Endometrial microvascular endothelial cells (primary cell): ENCODE data around the gene FEM1A. TPM values are rescaled to one million over a fixed set of nuclear protein-coding genes. Genes with fewer than 3 reads are reported as not detected.
"Not testable (repeated sequence)": the region's sequence is repeated elsewhere in the genome, so short reads cannot be mapped to it uniquely, and the experiment has no call there.

Experiments
- in situ Hi-C: cut with HindIII; loops from 2 replicates; pipeline ENCODE4 v1.10.0; 2017; ENCODE audit warnings: low sequenced_read_pairs, low pct_unique_long_range_greater_than_20kb; ENCODE audit errors: inconsistent ontology term
- total RNA-seq: library from RNA; depleted of rRNA; stranded (reverse); fragments of >200 nt; gene quantifications from one replicate; pipeline ENCODE4 v1.2.3, GENCODE V29; 2015; ENCODE audit errors: inconsistent ontology term

FEM1A gene
- total RNA-seq, 1 donor from 2014 or later: 11.4 TPM

- in situ Hi-C loops: no loop called here
These were observed 12.5 kb downstream of the FEM1A start for GRCh38 chr19:4803736-4804695.

GRCh38 chr19:4805140-4805539 lies 13.6 kb downstream of the FEM1A start:
- in situ Hi-C loops: not testable (repeated sequence)

GRCh38 chr19:4806384-4806783 lies 14.8 kb downstream of the FEM1A start:
- in situ Hi-C loops: no loop called here

GRCh38 chr19:4807188-4807587 lies 15.7 kb downstream of the FEM1A start:
- in situ Hi-C loops: no loop called here

- in situ Hi-C loops: no loop called here
These were observed 20.0 kb downstream of the FEM1A start for GRCh38 chr19:4811328-4812131.

GRCh38 chr19:4814625-4815425 lies 23.3 kb downstream of the FEM1A start:
- in situ Hi-C loops: no loop called here

GRCh38 chr19:4815426-4816201 lies 24.1 kb downstream of the FEM1A start:
- in situ Hi-C loops: no loop called here

GRCh38 chr19:4816202-4816949 lies 24.8 kb downstream of the FEM1A start:
- in situ Hi-C loops: no loop called here

GRCh38 chr19:4816950-4817278 lies 25.4 kb downstream of the FEM1A start:
- in situ Hi-C loops: no loop called here

GRCh38 chr19:4817467-4818277 lies 26.1 kb downstream of the FEM1A start:
- in situ Hi-C loops: no loop called here

- in situ Hi-C loops: no loop called here
These were observed 29.7 kb downstream of the FEM1A start for GRCh38 chr19:4821265-4821664.

- in situ Hi-C loops: not testable (repeated sequence)
These were observed 30.8 kb downstream of the FEM1A start for GRCh38 chr19:4822354-4822753.

- in situ Hi-C loops: no loop called here
These were observed 32.0 kb downstream of the FEM1A start for GRCh38 chr19:4823577-4823976.

- in situ Hi-C loops: no loop called here
These were observed 37.6 kb downstream of the FEM1A start for GRCh38 chr19:4829001-4829712.

GRCh38 chr19:4830332-4830731 lies 38.8 kb downstream of the FEM1A start:
- in situ Hi-C loops: no loop called here

- in situ Hi-C loops: no loop called here
These were observed 39.3 kb downstream of the FEM1A start for GRCh38 chr19:4830768-4831265.
